ENCODE results near the gene WASHC4.

The WASHC4 gene, protein sequence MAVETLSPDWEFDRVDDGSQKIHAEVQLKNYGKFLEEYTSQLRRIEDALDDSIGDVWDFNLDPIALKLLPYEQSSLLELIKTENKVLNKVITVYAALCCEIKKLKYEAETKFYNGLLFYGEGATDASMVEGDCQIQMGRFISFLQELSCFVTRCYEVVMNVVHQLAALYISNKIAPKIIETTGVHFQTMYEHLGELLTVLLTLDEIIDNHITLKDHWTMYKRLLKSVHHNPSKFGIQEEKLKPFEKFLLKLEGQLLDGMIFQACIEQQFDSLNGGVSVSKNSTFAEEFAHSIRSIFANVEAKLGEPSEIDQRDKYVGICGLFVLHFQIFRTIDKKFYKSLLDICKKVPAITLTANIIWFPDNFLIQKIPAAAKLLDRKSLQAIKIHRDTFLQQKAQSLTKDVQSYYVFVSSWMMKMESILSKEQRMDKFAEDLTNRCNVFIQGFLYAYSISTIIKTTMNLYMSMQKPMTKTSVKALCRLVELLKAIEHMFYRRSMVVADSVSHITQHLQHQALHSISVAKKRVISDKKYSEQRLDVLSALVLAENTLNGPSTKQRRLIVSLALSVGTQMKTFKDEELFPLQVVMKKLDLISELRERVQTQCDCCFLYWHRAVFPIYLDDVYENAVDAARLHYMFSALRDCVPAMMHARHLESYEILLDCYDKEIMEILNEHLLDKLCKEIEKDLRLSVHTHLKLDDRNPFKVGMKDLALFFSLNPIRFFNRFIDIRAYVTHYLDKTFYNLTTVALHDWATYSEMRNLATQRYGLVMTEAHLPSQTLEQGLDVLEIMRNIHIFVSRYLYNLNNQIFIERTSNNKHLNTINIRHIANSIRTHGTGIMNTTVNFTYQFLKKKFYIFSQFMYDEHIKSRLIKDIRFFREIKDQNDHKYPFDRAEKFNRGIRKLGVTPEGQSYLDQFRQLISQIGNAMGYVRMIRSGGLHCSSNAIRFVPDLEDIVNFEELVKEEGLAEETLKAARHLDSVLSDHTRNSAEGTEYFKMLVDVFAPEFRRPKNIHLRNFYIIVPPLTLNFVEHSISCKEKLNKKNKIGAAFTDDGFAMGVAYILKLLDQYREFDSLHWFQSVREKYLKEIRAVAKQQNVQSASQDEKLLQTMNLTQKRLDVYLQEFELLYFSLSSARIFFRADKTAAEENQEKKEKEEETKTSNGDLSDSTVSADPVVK

DNA sequence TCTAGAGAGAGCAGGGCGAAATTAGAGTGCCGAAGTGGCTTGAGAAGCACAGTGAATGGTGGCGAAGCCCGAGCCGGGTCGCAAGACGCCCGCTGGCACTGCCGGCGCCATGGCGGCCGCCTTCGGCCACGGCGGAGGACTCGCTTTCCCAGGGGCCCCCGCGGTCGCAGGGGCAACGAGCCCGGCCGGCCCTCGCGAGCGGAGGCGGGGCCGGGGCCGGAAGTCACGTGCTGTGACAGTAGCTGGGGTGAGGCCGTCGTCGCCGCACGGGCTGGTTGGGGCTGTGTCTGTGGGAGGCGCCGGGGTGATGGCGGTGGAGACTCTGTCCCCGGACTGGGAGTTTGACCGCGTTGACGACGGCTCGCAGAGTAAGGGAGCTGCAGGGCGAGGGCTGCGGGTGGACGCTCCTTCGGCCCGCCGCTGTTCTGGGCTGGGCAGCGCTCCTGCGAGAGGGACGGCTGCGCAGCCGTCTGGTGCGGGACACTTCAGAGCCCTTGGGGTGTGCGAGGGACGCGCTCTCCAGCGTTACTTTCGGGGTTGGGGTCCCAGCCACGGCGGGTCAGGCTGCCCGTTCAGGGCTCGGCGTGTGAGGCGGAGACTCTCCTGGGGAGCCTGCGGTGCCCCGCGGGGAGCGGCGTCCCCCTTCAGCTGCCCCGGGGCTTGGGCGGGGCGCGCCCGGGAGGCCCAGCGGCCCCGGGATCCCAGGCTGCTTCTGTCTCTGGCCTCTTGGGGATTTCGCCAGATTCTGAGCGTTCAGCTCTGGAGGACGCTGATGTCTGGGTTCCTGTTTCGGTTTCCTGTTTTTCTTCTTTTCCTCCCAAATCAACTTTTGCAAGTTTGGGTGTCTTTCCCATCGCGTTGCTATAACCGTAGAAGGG is at the start of gene WASHC4:
TSS of gene WASHC4 (plus strand) at position 238 of the 878 bp plus-strand sequence. CDS start at position 308, 70 bp downstream.
- DNase-seq = peak; percentile 95

DNA sequence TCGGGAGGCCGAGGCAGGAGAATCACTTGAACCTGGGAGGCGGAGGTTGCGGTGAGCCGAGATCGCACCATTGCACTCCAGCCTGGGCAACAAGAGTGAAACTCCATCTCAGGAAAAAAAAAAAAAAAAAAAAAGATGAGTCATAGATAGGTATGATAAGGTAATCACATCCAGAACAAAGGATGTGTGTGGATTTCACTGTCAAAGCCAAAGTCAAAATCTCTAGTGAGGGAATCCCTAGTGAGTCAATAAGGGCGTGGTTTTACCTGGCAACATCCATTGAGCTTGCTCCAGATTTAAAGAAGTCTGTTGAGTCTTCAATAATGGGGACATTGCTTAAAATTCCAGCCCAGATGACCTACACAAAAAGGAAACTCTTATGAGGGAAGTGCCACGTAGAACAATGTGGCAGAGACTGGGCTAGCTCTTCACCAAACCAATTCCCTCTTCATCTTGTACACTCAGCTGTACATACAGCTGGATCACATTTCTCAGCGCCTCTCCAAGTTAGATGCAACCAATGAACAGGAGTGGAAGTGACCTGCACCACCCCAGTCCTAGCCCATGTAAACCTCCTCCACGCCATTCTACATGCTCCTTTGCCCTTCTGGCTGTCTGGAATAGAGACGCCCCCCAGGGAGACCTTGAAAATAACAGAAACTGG is 46.7 kb upstream of the WASHC4 start:
- DNase-seq = no peak

DNA sequence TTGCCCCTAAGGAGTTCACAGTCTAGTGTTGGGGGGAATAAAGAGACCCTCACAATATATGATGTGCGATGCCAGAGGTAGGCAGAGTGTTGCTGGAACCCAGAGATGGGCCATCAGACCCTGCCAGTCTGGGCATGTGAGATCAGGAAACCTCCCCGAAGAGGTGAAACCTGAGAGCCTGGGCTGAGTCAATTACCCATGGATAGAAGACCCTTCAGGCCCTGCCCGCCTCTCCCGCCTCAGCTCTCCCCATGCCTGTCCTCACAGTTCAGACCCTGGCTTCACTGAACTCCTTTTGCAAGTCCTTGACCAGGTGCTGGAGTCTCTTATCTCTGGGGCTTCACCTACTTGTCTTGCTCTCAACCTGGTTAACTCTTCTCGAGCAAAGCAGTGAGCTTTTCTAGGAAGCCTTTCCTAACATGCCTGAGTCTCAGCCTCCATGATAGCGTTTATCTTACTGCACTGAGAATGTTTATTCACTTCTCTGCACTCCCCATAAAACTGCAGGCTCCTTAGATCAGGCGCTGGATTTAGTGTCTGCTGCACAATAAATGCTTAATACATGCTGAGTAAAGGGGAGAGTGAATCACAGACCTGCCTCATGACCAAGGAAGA is 42.9 kb upstream of the WASHC4 start:
- DNase-seq = no peak

DNA sequence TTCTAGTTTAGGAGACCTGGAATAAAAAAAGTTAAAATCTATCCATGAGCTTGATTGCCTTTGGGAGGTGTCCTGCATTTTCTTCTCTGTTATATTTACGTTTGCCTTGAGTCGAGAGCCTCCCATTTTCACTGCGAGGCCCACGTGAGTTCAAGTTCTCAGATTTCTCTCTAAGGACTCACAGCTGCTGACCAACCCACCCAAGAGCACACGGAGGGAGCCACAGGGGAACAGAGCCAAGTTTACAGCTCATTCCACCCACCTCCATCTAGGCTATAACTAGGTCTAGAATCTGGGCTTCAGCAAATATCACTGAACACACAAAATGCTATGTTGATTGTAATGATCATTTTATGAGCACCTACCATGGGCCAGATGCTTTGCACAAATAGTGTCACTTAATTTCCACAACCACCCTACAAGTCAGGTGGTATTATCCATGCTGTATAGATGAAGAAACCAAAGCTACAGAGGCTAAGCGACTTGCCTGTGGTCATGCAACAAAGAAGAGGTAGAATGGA is 40.0 kb upstream of the WASHC4 start:
- DNase-seq = no peak

DNA sequence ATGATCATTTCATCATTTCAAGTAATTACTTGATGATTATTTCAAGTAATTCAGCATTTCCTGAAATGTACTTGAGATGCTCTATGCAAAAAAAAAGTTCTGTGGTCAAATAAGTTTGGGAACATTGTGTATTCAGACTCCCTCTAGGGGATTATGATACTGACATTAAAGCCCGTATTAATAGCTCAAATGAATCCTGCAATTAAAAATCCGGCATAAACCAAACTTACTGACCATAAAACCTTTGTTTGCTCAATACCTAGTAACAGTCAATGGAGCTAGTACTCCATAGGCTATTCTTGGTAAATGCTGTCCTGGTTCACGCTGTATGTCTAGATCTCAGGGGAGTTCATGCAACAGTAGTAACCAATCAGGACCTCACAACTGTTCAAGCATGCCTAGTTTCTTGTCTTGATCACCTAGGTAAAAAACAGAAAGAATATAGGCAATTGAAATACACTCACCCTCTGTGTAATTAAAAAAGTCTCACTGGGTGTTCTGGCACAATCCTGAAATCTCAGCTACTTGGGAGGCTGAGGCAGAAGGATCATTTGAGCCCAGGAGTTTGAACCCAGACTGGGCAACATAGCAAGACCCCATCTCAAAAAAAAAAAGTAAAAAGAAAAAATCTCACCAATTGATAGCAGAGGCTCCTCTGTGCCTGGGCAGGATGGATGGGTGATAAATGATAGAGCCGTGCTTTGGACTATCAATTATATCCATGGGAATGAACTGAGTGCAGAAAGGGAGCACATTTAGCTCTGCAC is 37.4 kb upstream of the WASHC4 start:
- DNase-seq = no peak

DNA sequence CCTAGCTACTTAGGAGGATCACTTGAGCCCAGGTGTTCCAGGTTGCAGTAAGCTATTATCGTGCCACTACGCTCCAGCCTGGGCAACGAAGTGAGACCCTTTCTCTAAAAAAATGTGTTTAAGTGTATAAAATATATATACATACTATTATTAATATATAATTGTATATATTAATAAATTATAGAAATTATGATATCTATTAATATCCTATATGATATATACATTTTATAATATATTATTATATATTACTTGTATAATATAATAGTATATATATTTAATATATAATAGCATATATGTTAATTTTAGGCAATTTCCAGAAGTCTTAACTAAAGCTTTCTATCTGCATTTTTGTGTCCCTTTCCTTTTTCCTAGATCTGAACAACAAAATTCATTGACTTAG is 35.5 kb upstream of the WASHC4 start:
- no peak for DNase-seq

DNA sequence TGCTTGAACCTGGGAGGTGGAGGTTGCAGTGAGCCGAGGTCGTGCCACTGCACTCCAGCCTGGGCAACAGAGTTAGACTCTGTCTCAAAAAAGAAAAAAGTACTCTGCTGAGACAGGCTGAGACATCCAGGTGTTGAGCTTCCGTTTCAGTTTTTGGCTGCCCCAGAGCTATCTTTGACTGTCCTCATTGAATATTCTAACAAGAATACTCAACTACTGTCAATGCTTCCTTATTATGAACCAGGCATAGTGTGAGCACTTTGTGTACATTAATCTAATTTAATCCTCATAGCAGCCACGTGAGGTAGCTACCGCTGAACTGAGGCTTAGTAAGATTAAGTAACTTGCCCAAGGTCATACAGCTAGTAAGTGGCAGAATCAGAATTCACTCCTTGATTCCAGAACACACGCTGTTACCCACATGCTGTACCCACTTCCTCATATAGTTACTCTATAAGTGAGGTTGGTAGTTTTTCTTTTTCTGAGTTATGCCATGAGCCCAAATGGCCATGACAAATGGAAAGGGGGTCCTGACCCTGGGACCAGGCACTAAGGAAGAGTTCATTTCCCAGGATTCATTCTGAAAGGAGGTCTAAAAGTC is 34.5 kb upstream of the WASHC4 start:
- DNase-seq = no peak

DNA sequence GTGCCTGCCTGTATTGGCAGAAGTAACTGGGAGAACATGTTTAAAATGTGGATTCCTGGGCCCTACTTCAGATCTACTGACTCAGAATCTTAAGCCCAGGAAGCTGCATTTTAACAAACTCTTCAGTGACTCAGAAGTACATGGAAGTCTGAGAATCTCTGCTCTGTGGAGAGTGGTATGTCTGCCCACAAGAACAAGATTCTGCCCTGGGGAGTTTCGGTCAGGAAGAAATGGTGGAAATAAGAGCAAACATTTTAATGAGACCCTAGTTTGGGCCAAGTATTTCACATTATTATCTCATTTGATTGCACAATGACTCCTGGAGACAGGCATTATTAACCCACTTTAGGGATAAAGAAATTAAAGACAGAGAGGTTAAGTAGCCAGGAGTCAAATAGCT is 31.4 kb upstream of the WASHC4 start:
- DNase-seq = no peak

DNA sequence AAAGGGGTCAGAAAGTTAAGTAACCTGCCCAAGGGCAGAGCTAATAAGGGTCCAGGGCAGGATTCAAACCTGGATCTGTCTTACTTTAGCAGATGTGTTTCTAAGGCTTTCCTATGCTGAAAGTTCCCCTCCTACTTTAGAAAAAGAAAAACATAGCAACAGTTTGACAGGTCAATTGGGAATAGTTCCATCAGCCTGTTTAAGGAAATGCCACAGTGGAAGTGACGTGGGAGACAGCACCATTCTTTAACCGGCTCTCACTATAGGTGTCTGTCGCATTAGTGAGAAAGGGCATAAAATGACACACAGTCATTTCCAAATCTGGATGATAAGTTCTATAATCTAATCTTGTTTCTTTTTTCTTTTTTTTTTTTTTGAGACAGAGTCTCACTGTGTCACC is 30.6 kb upstream of the WASHC4 start:
- no peak for DNase-seq

DNA sequence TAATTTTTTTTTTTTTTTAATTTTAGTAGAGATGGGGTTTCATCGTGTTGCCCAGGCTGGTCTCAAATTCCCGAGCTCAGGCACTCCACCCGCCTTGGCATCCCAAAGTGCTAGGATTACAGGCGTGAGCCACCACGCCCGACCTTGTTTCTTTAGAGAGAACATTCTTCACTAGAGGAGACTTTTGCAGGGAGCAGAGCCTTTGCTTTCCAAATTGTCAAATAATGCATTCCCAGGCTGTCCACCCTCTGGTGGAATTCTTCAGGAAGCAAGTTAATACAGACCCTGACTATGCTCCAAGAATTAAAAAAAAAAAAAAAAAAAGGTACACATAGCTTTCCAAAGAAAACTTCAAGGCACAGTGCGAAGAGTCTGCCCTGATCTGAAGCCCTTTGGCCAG is 30.1 kb upstream of the WASHC4 start:
- DNase-seq = no peak

DNA sequence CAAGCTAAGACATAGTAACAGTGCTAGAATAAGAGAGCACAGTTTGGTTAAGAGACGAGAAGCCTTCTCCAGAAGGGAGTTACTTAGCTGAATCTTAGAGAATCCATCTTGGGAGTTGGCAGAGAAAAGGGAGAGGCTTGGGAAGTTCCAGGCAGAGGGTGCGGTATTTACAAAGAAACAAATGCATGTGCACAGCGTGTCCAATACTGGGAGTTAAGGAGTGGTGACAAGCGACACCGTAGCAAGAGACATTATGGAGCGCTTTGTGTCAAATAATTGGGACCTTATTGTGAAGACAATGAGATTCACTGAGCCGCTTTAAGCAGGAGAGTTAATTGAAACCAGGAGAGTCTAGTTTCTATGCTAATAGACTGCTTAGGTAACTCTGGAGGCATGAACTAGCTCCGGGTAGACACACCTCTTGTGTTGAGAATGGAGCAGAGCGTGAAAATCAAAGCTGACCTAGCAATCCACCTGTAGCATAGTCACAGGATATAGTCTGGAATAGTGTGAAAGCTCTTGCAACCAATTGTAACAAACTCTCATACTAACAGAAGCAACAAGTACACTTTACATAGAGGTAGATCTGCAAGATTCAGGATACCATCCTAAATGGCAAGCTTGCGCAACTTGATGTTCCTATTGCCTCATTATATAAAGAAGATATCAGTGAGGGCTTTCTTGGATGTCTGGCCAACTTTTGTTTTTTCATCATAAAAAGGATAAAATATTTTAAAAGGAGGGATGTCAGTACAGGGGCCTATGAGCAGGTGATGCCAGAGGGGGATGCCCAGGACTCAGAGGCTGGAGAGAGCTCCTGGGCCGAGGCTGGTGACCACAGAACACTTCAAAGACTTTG is 28.6 kb upstream of the WASHC4 start:
- no peak for DNase-seq

DNA sequence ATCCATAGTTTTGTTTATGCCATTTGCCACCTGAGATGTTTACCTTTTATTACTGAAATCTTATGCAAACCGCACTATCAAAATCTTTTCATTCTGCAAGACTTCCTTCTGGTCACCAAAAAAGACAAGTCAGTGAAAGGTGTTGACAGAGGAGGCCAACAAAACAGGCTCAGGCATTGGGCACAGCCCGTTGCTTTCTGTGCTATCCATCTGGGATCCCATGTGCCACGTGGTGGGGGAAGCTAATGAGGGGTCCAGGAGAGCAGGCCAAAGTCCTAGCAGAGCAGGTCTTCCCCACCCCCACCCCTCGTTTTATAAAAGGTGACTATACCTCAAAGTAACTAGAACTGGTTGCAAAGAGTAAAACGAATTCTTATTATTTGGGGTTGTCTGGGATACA is 24.5 kb upstream of the WASHC4 start:
- DNase-seq = no peak

DNA sequence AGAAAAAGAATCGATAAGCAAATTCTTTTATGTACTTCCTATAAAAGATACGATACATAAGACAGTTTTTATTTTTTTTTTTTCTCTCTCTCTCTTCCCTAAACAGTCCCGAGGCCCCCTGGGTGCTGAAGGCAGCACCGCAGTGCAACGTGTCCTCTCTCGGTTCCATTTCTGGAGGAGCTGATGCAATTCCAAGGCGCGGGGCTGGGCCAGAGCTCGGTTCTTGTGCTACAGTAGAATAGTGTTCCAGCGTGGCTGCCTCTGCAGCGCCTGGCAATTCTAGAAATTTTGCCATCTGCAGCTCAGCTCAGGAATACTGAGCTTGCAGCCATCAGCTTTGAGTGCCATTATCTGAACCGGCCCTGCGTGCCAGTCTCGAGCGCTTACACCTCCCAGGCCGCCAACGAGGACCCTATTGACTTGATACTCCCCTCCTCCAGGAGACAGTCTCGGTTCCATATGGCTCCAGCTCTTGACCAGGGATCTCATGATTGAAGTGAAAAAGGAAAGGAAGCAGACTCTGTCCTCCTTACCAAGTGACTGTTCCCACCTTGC is 23.9 kb upstream of the WASHC4 start:
- DNase-seq = no peak

DNA sequence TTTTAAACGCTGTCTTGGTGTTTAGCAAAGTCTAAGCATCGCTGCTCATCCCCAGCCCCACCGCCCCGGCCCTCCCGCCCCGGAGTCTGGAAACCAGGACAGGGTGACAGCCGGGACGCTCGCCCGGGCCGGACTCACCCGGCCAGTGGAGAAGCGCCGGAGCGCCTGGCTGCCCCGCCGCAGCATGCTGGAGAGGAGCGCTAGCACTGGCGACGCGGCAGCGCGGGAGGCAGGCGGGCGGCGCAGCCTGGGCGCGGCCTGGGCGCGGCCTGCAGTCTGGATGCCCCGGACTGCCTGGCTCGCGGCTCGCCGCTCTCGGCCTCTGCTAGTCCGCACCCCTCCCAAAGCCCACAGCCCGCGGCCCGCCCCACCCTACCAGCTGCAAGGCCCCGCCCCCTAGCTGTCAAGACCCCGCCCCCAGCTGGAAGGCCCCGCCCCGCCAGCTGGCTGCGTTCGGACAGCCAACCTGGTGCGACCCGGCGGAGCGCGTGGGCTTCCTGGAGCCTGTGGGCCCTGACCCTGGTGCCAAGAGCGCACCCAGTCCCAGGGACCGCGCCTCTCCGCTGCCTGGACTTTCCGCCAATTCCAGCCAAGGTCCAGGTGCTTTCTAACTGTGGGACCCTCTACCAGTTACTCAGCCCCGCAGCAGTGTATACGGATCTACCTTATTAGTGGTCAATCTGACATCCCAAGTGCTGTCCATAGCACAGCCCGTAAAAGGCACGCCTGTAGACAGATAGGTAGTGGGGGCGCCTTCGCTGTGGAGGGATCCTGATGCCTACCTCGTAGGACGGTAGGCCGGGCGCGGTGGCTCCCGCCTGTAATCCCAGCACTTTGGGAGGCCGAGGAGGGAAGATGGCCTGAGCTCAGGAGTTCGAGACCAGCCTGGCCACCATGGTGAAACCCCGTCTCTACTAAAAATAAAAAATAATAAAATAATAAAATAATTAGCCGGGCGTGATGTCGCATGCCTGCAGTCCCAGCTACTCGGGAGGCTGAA is 23.0 kb upstream of the WASHC4 start, which contains the start of gene ALDH1L2:
TSS of gene ALDH1L2 (minus strand) at position 208 of the 1,000 bp plus-strand sequence. CDS start at position 186, 22 bp downstream.
- peak; percentile 59 for DNase-seq

DNA sequence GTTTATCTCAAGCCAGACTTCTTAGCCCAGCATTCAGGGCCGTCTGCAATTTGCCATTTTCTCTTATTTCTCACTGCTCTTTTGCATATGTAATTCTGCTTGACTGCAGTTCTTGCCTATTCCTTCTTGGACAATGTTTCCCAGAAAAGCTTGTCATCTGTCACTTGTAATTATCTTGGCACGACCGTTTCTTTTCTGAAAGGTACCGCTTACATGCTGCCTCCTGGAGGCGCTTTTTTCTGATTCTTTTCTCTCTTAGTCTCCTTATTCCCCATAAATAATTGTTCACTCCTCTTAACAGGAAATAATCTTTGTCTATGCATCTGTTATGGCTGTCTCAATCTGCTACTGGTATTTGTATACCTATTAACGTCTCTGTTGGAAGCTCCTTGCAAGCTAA is 22.0 kb upstream of the WASHC4 start:
- DNase-seq = no peak

DNA sequence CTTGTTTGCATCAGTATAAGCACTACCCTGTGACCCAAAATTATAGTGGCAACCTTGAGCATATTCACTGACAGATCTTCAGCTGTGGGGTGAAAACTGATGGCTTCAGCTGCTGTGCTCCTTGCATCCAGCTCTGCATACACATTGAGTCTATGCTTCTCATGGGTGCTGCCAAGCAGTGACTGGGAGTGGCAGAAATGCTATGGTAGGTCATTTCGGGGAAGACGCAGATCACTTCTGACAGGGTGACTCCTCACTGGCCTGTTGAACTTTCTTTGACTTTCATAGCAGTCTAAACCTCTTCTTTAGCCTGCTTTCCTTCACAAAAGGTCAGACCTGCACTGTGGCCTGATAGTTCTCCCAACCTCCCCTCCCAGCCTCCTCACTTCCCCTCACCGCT is 17.7 kb upstream of the WASHC4 start:
- DNase-seq = no peak

DNA sequence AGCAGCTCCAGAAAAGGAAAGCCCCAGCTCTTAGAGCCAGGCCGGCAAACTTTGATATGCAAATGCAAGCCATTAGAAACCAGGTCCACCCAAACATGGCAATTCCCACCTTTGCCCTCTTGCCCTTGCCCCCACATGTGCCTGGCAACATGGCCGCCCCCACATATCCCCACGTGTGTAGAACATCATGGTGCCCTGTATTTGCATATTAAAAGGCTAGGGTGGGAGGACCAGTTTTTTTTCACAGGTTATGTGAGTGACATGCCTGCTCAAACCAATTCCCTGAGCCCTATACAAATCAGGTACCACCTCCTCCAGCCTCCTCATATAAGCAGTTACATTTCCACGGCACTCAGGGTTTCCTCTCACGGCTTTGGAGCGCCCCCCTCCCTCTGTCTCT is 17.2 kb upstream of the WASHC4 start:
- DNase-seq = no peak

Measured in activated CD4-positive, CD25-positive, alpha-beta regulatory T cell treated with anti-CD3 and anti-CD28 coated beads, Interleukin-2, amount 50 U/mL, for 72 hours (primary cell).